HL-60 (cell line): Measurements from ENCODE around the gene DCBLD1.

Experiments used
- GABPA ChIP-seq: IDR thresholded peaks from 2 replicates; pipeline ENCODE4 v1.6.1; 2012; ENCODE audit warnings: low read depth
- REST ChIP-seq: IDR thresholded peaks from 2 replicates; pipeline ENCODE4 v1.6.1; 2012; ENCODE audit warnings: low read depth; ENCODE audit not compliant: insufficient replicate concordance
- TF ChIP-seq, protein P1 (sequence below): IDR thresholded peaks from one replicate; pipeline ENCODE4 v1.5.1; 2011; ENCODE audit warnings: low read length, control low read depth, inconsistent platforms; ENCODE audit not compliant: insufficient read depth

GRCh38 chr6:117538615-117539014 is 56.1 kb downstream of the DCBLD1 start:
- TF ChIP-seq, protein P1, sequence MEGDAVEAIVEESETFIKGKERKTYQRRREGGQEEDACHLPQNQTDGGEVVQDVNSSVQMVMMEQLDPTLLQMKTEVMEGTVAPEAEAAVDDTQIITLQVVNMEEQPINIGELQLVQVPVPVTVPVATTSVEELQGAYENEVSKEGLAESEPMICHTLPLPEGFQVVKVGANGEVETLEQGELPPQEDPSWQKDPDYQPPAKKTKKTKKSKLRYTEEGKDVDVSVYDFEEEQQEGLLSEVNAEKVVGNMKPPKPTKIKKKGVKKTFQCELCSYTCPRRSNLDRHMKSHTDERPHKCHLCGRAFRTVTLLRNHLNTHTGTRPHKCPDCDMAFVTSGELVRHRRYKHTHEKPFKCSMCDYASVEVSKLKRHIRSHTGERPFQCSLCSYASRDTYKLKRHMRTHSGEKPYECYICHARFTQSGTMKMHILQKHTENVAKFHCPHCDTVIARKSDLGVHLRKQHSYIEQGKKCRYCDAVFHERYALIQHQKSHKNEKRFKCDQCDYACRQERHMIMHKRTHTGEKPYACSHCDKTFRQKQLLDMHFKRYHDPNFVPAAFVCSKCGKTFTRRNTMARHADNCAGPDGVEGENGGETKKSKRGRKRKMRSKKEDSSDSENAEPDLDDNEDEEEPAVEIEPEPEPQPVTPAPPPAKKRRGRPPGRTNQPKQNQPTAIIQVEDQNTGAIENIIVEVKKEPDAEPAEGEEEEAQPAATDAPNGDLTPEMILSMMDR: no peak
- no peak for TF ChIP-seq REST
- no peak for TF ChIP-seq GABPA
